Stimulated activated naive CD8-positive, alpha-beta T cell treated with anti-CD3 and anti-CD28 coated beads, Interleukin-15, Interleukin-2, amounts not matched to agents 100 ng/mL and 50 ng/mL, for 24 hours (primary cell): ENCODE data around the gene ESM1.

Source experiments
- H3K27ac Mint-ChIP-seq: one replicate; pipeline ENCODE4 v1.8.0; 2021; ENCODE audit warnings: mild to moderate bottlenecking, mixed read lengths
- H3K27me3 Mint-ChIP-seq: one replicate; pipeline ENCODE4 v1.8.0; 2021; ENCODE audit warnings: mixed read lengths
- H3K36me3 Mint-ChIP-seq: one replicate; pipeline ENCODE4 v1.8.0; 2021; ENCODE audit warnings: low read depth, mixed read lengths
- H3K4me1 Mint-ChIP-seq: one replicate; pipeline ENCODE4 v1.8.0; 2021; ENCODE audit warnings: low read depth, mixed read lengths
- H3K4me3 Mint-ChIP-seq: one replicate; pipeline ENCODE4 v1.8.0; 2021; ENCODE audit warnings: mild to moderate bottlenecking, mixed read lengths
- H3K9me3 Mint-ChIP-seq: one replicate; pipeline ENCODE4 v1.8.0; 2021; ENCODE audit warnings: mixed read lengths

Gene ESM1

GRCh38 chr5:54956922-54957321, 28.5 kb downstream of the ESM1 start:
- Mint-ChIP-seq H3K4me3 (no peak overlapping the region), H3K36me3 (no peaks in the 10 kb centered on the region), H3K9me3 (peaks cover 5% of the 10 kb centered on the region), H3K27me3 (peaks cover 3% of the 10 kb centered on the region), H3K4me1 (no peaks in the 10 kb centered on the region), H3K27ac (no peak overlapping the region)

GRCh38 chr5:54947187-54947586, 38.2 kb downstream of the ESM1 start:
- peaks cover 4% of the 10 kb centered on the region for H3K9me3 Mint-ChIP-seq
- no peak overlapping the region for H3K27ac Mint-ChIP-seq
- H3K4me1 Mint-ChIP-seq: no peaks in the 10 kb centered on the region
- H3K4me3 Mint-ChIP-seq: no peak overlapping the region
- H3K36me3 Mint-ChIP-seq: no peaks in the 10 kb centered on the region
- no peaks in the 10 kb centered on the region for H3K27me3 Mint-ChIP-seq

GRCh38 chr5:54946306-54946819, 39.0 kb downstream of the ESM1 start:
- no peak overlapping the region for H3K4me3 Mint-ChIP-seq
- H3K4me1 Mint-ChIP-seq: no peaks in the 10 kb centered on the region
- peaks cover 4% of the 10 kb centered on the region for H3K9me3 Mint-ChIP-seq
- H3K27ac Mint-ChIP-seq: no peak overlapping the region
- H3K36me3 Mint-ChIP-seq: no peaks in the 10 kb centered on the region
- H3K27me3 Mint-ChIP-seq: no peaks in the 10 kb centered on the region

DNA sequence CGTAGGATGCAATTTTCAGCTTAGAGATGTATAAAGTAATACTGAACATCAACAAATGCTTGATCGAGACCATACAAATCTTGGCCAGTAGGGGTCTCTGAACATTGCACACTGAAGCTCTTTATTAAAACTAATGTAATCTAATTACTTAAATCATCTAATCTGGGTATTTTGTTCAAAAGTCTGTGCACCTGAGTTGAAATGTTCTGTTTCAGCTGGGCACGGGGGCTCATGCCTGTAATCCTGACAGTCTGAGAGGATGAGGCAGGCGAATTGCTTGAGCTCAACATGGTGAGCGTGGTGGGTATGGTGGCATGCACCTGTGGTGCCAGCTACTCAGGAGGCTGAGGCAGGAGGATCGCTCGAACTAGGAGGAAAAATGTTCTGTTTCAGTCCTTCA, 41.0 kb downstream of the ESM1 start:
- H3K4me3 Mint-ChIP-seq: no peak overlapping the region
- H3K27me3 Mint-ChIP-seq: no peaks in the 10 kb centered on the region
- peaks cover 4% of the 10 kb centered on the region for H3K9me3 Mint-ChIP-seq
- H3K27ac Mint-ChIP-seq: no peak overlapping the region
- H3K4me1 Mint-ChIP-seq: no peaks in the 10 kb centered on the region
- no peaks in the 10 kb centered on the region for H3K36me3 Mint-ChIP-seq

GRCh38 chr5:54942064-54942778, 43.2 kb downstream of the ESM1 start:
- H3K4me3 Mint-ChIP-seq: no peak overlapping the region
- no peaks in the 10 kb centered on the region for H3K4me1 Mint-ChIP-seq
- H3K9me3 Mint-ChIP-seq: no peaks in the 10 kb centered on the region
- no peak overlapping the region for H3K27ac Mint-ChIP-seq
- no peaks in the 10 kb centered on the region for H3K36me3 Mint-ChIP-seq
- no peaks in the 10 kb centered on the region for H3K27me3 Mint-ChIP-seq

- Mint-ChIP-seq H3K27me3 (peaks cover 16% of the 10 kb centered on the region), H3K9me3 (no peaks in the 10 kb centered on the region), H3K4me1 (no peaks in the 10 kb centered on the region), H3K36me3 (no peaks in the 10 kb centered on the region), H3K4me3 (no peak overlapping the region), H3K27ac (no peak overlapping the region)
Measured at GRCh38 chr5:54936201-54936600, 49.2 kb downstream of the ESM1 start.

- H3K9me3 Mint-ChIP-seq: no peaks in the 10 kb centered on the region
- H3K27me3 Mint-ChIP-seq: peaks cover 16% of the 10 kb centered on the region
- no peaks in the 10 kb centered on the region for H3K4me1 Mint-ChIP-seq
- H3K36me3 Mint-ChIP-seq: no peaks in the 10 kb centered on the region
- no peak overlapping the region for H3K4me3 Mint-ChIP-seq
- no peak overlapping the region for H3K27ac Mint-ChIP-seq
Measured at GRCh38 chr5:54932789-54933188, 52.6 kb downstream of the ESM1 start.

- H3K27ac Mint-ChIP-seq: no peak overlapping the region
- H3K36me3 Mint-ChIP-seq: peaks cover 7% of the 10 kb centered on the region
- no peak overlapping the region for H3K4me3 Mint-ChIP-seq
- peaks cover 6% of the 10 kb centered on the region for H3K4me1 Mint-ChIP-seq
- peaks cover 9% of the 10 kb centered on the region for H3K9me3 Mint-ChIP-seq
- peaks cover 16% of the 10 kb centered on the region for H3K27me3 Mint-ChIP-seq
Measured at GRCh38 chr5:54930736-54931135, 54.7 kb downstream of the ESM1 start.
